Frontal cortex (tissue), 4 donors: Measurements from ENCODE around the gene RFX2. TPM values are rescaled to one million over a fixed set of nuclear protein-coding genes. Genes with fewer than 3 reads are reported as not detected.
"Not testable (repeated sequence)": the region's sequence is repeated elsewhere in the genome, so short reads cannot be mapped to it uniquely, and the experiment has no call there.

ENCODE experiments used
- DNase-seq, 2 donors: peaks; one replicate each; pipeline ENCODE4 v3.0.0; 2012; ENCODE audit warnings: low spot score in 2 of 2
- FAIRE-seq: peaks from 2 replicates; lab custom pipeline; 2012; peaks lifted over from hg19 to GRCh38; lab: Jason Lieb, UNC
- total RNA-seq: library from RNA; depleted of rRNA; stranded (reverse); fragments of >200 nt; gene quantifications from one replicate; pipeline ENCODE4 v1.2.3, GENCODE V29; 2014
- donor health status: control.
- donor health status: control.
- donor health status: control.

Gene RFX2
- total RNA-seq, 1 donor from 2014 or later: 5.7 TPM

GRCh38 chr19:6022570-6023064, 87.7 kb downstream of the RFX2 start:
- FAIRE-seq: no peak
- no peak for DNase-seq

- DNase-seq: peak; percentile 67 to 79
- FAIRE-seq: no peak
These were observed 88.3 kb downstream of the RFX2 start for GRCh38 chr19:6021878-6022569.

- no peak for FAIRE-seq
- no peak for DNase-seq
These were observed 89.1 kb downstream of the RFX2 start for GRCh38 chr19:6020972-6021805.

- no peak for FAIRE-seq
- DNase-seq: no peak
These were observed 90.0 kb downstream of the RFX2 start for GRCh38 chr19:6020166-6020882.

GRCh38 chr19:6018786-6019185, 91.5 kb downstream of the RFX2 start:
- no peak for FAIRE-seq
- DNase-seq: no peak

- FAIRE-seq (no peak), DNase-seq (no peak)
These were observed 92.7 kb downstream of the RFX2 start for GRCh38 chr19:6017576-6017975.

GRCh38 chr19:6015841-6016545, 94.3 kb downstream of the RFX2 start:
- no peak for FAIRE-seq

GRCh38 chr19:6014551-6015135, 95.7 kb downstream of the RFX2 start:
- FAIRE-seq (no peak), DNase-seq (no peak)

More at GRCh38 chr19:6015841-6016545, 94.3 kb downstream of the RFX2 start:
- no peak for DNase-seq

GRCh38 chr19:6012426-6013170, 97.7 kb downstream of the RFX2 start:
- FAIRE-seq: no peak
- no peak for DNase-seq

GRCh38 chr19:6011794-6012193, 98.5 kb downstream of the RFX2 start:
- DNase-seq: no peak
- FAIRE-seq: no peak

- FAIRE-seq (no peak), DNase-seq (no peak)
These were observed 99.1 kb downstream of the RFX2 start for GRCh38 chr19:6011206-6011605.

- FAIRE-seq: no peak
- DNase-seq: no peak
These were observed 100.2 kb downstream of the RFX2 start for GRCh38 chr19:6010107-6010506.

- DNase-seq (no peak), FAIRE-seq (no peak)
These were observed 102.4 kb downstream of the RFX2 start for GRCh38 chr19:6007866-6008265.

- no peak for FAIRE-seq
- DNase-seq: no peak
These were observed 103.4 kb downstream of the RFX2 start for GRCh38 chr19:6006896-6007295.

GRCh38 chr19:6006070-6006446, 104.2 kb downstream of the RFX2 start:
- FAIRE-seq, DNase-seq: not testable (repeated sequence)

- FAIRE-seq (no peak), DNase-seq (no peak)
These were observed 104.8 kb downstream of the RFX2 start for GRCh38 chr19:6005321-6006069.

GRCh38 chr19:6003976-6004375, 106.3 kb downstream of the RFX2 start:
- no peak for FAIRE-seq
- no peak for DNase-seq

GRCh38 chr19:6002591-6002990, 107.7 kb downstream of the RFX2 start:
- FAIRE-seq (no peak), DNase-seq (no peak)
